ENCODE results near the gene ANXA7.

The ANXA7 gene

DNA sequence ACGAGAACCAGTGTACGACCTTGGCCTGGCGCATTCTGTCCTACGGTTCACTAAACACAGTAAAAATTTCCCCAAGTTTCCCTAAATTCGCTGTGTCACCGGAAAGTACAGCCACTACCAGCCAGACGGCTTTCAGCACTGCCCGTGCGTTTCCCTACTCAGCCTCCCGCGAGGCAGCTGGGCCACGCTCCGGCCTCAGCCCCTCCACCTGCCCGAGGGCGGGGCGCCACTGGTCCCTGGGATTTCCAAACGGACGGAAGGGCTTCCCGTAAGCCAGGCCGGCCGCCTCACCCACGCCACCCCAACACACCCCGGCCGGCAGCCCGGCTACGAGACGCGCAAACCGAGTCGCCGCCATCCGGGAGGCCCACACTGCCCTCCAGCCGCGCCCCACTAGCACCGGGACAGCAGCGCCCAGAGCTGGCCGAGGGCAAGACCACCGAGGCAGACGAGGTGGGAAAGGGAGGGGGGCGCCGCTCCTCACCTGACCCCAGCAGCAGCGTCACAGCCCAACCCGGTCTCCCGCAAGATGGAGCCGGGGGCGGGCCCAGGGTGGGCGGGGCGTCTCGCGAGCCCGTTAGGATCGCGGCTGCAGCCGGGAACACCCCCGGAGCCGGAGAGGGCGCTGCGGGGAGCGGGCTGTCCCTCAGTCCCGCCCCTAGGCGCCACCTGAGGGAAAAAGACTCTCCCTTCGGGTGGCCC lies at the start of gene ANXA7:
Gene ANXA7 (minus strand): TSS at position 531 of the 702 bp plus-strand sequence. CDS start 13,202 bp downstream, outside the sequence.
- Histone ChIP-seq H3K36me3 (replicated peaks) (no peaks in the 10 kb centered on the region), H3K27me3 (replicated peaks) (no peaks in the 10 kb centered on the region), H3K4me3 (ENCODE audit: low read depth, low read length) (peak within 1 kb of the TSS; percentile 95), H3K27ac (peak within 1 kb of the TSS; percentile 93)
- in situ Hi-C loops (cut with HindIII; ENCODE audit: low pct_ligation_motif_present, low sequenced_read_pairs), result no loop called here
- TF ChIP-seq, protein P1, sequence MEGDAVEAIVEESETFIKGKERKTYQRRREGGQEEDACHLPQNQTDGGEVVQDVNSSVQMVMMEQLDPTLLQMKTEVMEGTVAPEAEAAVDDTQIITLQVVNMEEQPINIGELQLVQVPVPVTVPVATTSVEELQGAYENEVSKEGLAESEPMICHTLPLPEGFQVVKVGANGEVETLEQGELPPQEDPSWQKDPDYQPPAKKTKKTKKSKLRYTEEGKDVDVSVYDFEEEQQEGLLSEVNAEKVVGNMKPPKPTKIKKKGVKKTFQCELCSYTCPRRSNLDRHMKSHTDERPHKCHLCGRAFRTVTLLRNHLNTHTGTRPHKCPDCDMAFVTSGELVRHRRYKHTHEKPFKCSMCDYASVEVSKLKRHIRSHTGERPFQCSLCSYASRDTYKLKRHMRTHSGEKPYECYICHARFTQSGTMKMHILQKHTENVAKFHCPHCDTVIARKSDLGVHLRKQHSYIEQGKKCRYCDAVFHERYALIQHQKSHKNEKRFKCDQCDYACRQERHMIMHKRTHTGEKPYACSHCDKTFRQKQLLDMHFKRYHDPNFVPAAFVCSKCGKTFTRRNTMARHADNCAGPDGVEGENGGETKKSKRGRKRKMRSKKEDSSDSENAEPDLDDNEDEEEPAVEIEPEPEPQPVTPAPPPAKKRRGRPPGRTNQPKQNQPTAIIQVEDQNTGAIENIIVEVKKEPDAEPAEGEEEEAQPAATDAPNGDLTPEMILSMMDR (IDR thresholded peaks at IDR 0.05; ENCODE audit: low read depth, low read length, missing control alignments), result no peak
- DNase-seq, result peak; percentile 79

DNA sequence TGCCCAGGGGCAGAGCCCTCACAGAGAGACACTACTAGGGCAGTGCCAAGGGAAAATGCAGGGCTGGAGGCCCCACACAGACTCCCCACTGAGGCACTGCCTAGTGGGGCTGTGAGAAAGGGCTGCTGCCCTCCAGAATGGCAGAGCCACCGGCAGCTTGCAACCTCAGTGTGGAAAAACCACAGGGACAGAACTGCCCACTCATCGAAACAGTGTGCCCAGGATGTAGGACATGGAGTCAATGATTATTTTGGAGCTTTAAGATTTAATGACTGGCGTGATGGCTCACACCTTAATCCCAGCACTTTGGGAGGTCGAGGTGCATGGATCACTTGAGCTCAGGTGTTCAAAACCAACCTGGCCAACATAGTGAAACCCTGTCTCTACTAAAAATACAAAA lies 47.0 kb upstream of the ANXA7 start:
- Histone ChIP-seq H3K27me3 (replicated peaks) (no peaks in the 10 kb centered on the region), H3K27ac (no peak overlapping the region), H3K4me3 (ENCODE audit: low read depth, low read length) (no peak overlapping the region), H3K36me3 (replicated peaks) (peaks cover 14% of the 10 kb centered on the region)
- DNase-seq, result no peak
- TF ChIP-seq, protein P1 (IDR thresholded peaks at IDR 0.05; ENCODE audit: low read depth, low read length, missing control alignments), result no peak
- in situ Hi-C loops (cut with HindIII; ENCODE audit: low pct_ligation_motif_present, low sequenced_read_pairs), result no loop called here

DNA sequence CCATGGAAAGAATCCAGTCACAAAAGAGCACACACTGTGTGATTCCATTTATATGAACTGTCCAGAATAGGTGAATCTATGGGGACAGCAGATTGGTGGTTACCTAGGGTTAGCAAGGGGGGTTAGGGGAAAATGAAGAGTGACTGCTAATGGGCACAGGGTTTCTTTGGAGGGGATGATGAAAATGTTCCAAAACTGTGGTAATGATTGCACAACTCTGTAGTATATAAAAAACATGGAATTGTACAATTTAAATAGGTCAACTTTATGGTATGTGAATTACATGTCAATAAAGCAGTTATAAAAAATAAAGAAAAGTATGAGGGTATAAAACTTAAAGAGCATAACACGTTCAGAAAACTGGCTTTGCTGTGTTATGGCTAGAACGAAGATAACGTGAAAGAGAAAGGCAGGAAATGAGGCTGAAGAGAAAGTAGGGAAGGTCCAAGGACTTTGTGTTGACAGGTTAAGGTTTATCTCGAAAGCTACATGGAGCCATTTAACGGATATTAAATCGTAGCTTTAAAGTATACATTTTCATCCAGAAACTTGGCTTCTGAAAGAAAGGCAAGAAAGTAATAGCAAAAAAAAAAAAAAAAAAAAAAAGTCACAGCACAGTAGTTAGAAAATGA lies 45.9 kb upstream of the ANXA7 start:
- H3K36me3 ChIP-seq (replicated peaks), result peaks cover 11% of the 10 kb centered on the region
- in situ Hi-C loops (cut with HindIII; ENCODE audit: low pct_ligation_motif_present, low sequenced_read_pairs), result no loop called here
- H3K27me3 ChIP-seq (replicated peaks), result no peaks in the 10 kb centered on the region
- H3K4me3 ChIP-seq (ENCODE audit: low read depth, low read length), result no peak overlapping the region
- H3K27ac ChIP-seq, result no peak overlapping the region
- TF ChIP-seq, protein P1 (IDR thresholded peaks at IDR 0.05; ENCODE audit: low read depth, low read length, missing control alignments), result no peak
- no peak for DNase-seq

DNA sequence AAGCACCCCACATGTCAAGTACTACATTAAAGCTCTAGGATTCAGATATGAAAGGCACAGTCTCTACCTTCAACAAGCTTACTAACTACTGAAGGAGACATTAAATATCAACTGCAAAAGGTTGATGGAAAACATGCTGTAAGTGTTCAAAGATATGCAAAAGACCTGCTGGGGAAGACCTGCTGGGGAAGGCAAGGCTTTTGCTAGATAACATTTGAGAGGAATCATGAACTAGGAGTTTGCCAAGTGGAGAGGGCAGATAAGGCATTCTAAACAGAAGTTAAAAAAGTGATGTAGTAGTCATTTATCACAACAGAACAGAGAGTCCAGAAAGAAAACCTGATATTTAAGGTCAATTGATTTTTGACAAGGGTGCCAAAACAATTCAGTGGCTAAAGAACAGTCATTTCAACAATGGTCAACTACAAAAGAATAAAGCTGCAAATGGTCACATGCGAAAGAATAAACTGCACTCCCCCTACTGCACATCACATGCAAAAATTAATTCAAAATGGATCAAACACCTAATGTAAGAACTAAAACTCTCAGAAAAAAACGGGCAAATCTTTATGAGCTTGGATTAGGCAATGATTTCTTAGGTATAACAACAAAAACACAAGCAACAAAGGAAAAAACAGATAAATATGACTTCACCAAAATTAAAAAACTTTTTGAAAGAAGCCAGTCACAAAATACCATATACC lies 42.5 kb upstream of the ANXA7 start:
- TF ChIP-seq, protein P1 (IDR thresholded peaks at IDR 0.05; ENCODE audit: low read depth, low read length, missing control alignments), result no peak
- H3K27ac ChIP-seq, result no peak overlapping the region
- peaks cover 4% of the 10 kb centered on the region for H3K36me3 ChIP-seq (replicated peaks)
- in situ Hi-C loops (cut with HindIII; ENCODE audit: low pct_ligation_motif_present, low sequenced_read_pairs), result no loop called here
- no peak overlapping the region for H3K4me3 ChIP-seq (ENCODE audit: low read depth, low read length)
- DNase-seq, result no peak
- H3K27me3 ChIP-seq (replicated peaks), result no peaks in the 10 kb centered on the region

DNA sequence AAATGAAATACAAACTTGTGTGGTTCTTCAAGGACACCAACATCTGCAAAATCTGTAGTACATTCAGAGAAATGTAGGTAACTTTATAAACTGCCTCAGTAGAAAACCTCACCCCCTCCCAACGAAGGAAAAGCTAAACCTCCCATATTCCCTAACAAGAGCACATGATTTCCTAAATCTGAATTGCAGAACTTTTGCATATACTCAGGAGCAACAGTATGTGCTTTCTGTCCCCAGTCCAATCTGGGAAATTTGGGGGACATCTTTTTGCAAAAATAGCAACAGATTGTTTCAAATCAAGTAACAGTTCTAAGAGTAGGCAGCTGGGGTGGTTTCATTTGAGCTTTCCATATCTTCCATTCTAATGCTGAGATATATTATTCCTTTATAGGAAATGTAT lies 35.3 kb upstream of the ANXA7 start:
- no peak overlapping the region for H3K4me3 ChIP-seq (ENCODE audit: low read depth, low read length)
- TF ChIP-seq, protein P1 (IDR thresholded peaks at IDR 0.05; ENCODE audit: low read depth, low read length, missing control alignments), result no peak
- peaks cover 4% of the 10 kb centered on the region for H3K36me3 ChIP-seq (replicated peaks)
- no peak overlapping the region for H3K27ac ChIP-seq
- in situ Hi-C loops (cut with HindIII; ENCODE audit: low pct_ligation_motif_present, low sequenced_read_pairs), result no loop called here
- no peak for DNase-seq
- H3K27me3 ChIP-seq (replicated peaks), result no peaks in the 10 kb centered on the region

Measured in brain microvascular endothelial cell (primary cell).